Neutrophil (primary cell): Measurements from ENCODE around the gene ENTR1.

Source experiments
- H3K27ac ChIP-seq: fragments of 200-600 bp; sonication (generic); 2 replicates; pipeline ENCODE4 v1.5.1; 2016; ENCODE audit warnings: mild to moderate bottlenecking, moderate library complexity
- H3K27me3 ChIP-seq: fragments of 200-600 bp; sonication (generic); 2 replicates; pipeline ENCODE4 v1.6.0; 2016; ENCODE audit warnings: mild to moderate bottlenecking
- H3K36me3 ChIP-seq: fragments of 200-600 bp; sonication (generic); 2 replicates; pipeline ENCODE4 v1.5.1; 2017
- H3K4me1 ChIP-seq, 2 experiments: fragments of 200-600 bp in 1 of 2; sonication (generic) in 1 of 2; 1 replicate in 1 of 2; 2 replicates in 1 of 2; pipeline versions ENCODE4 v1.5.1 to v1.6.1; 2013 to 2016; ENCODE audit warnings: low read depth in 1 of 2, low read length in 1 of 2, mild to moderate bottlenecking in 1 of 2, moderate library complexity in 1 of 2; ENCODE audit not compliant: control insufficient read depth in 1 of 2, insufficient read depth in 1 of 2
- H3K4me3 ChIP-seq, 2 experiments: fragments of 200-600 bp in 1 of 2; sonication (generic) in 1 of 2; 1 replicate in 1 of 2; 2 replicates in 1 of 2; pipeline ENCODE4 v1.5.1; 2013 to 2016; ENCODE audit warnings: low read depth in 1 of 2, low read length in 1 of 2, mild to moderate bottlenecking in 1 of 2, moderate library complexity in 1 of 2
- H3K9me3 ChIP-seq: fragments of 200-600 bp; sonication (generic); 2 replicates; pipeline ENCODE4 v1.5.1; 2016
- CTCF ChIP-seq: fragments of 200-600 bp; sonication (generic); IDR thresholded peaks from 2 replicates; pipeline ENCODE4 v1.5.1; 2016; ENCODE audit warnings: antibody characterized with exemption

The ENTR1 gene

GRCh38 chr9:136389396-136389795, 21.0 kb downstream of the ENTR1 start:
- Histone ChIP-seq H3K9me3 (no peaks in the 10 kb centered on the region), H3K36me3 (peaks cover 82% of the 10 kb centered on the region), H3K4me3 (no peak overlapping the region), H3K27ac (no peak overlapping the region), H3K4me1 (no peaks in the 10 kb centered on the region), H3K27me3 (no peaks in the 10 kb centered on the region)
- TF ChIP-seq CTCF = no peak

- Histone ChIP-seq H3K36me3 (peaks cover 82% of the 10 kb centered on the region), H3K4me3 (no peak overlapping the region), H3K27ac (no peak overlapping the region), H3K27me3 (no peaks in the 10 kb centered on the region), H3K9me3 (no peaks in the 10 kb centered on the region), H3K4me1 (no peaks in the 10 kb centered on the region)
- no peak for TF ChIP-seq CTCF
Measured at GRCh38 chr9:136387217-136387616, 23.2 kb downstream of the ENTR1 start.

- Histone ChIP-seq H3K36me3 (peaks cover 84% of the 10 kb centered on the region), H3K9me3 (no peaks in the 10 kb centered on the region), H3K4me1 (no peaks in the 10 kb centered on the region), H3K27me3 (no peaks in the 10 kb centered on the region), H3K4me3 (no peak overlapping the region), H3K27ac (no peak overlapping the region)
- TF ChIP-seq CTCF = no peak
Measured at GRCh38 chr9:136386018-136386417, 24.4 kb downstream of the ENTR1 start.

GRCh38 chr9:136385015-136385414, 25.4 kb downstream of the ENTR1 start:
- no peak overlapping the region for H3K27ac ChIP-seq
- H3K27me3 ChIP-seq = no peaks in the 10 kb centered on the region
- no peak overlapping the region for H3K4me3 ChIP-seq
- no peak for TF ChIP-seq CTCF
- no peaks in the 10 kb centered on the region for H3K4me1 ChIP-seq
- H3K9me3 ChIP-seq = no peaks in the 10 kb centered on the region
- peaks cover 88% of the 10 kb centered on the region for H3K36me3 ChIP-seq

GRCh38 chr9:136383436-136383835, 27.0 kb downstream of the ENTR1 start:
- no peaks in the 10 kb centered on the region for H3K9me3 ChIP-seq
- no peak overlapping the region for H3K27ac ChIP-seq
- no peak for TF ChIP-seq CTCF
- no peaks in the 10 kb centered on the region for H3K4me1 ChIP-seq
- no peaks in the 10 kb centered on the region for H3K27me3 ChIP-seq
- H3K4me3 ChIP-seq = no peak overlapping the region
- peaks cover 88% of the 10 kb centered on the region for H3K36me3 ChIP-seq

- peaks cover 5% of the 10 kb centered on the region in 2 experiments for H3K4me1 ChIP-seq
- H3K9me3 ChIP-seq = no peaks in the 10 kb centered on the region
- H3K27me3 ChIP-seq = no peaks in the 10 kb centered on the region
- TF ChIP-seq CTCF = no peak
- no peak overlapping the region for H3K27ac ChIP-seq
- no peak overlapping the region for H3K4me3 ChIP-seq
- H3K36me3 ChIP-seq = peaks cover 82% of the 10 kb centered on the region
Measured at GRCh38 chr9:136381966-136382513, 28.4 kb downstream of the ENTR1 start.
